Stimulated activated naive CD8-positive, alpha-beta T cell treated with anti-CD3 and anti-CD28 coated beads, Interleukin-15, amount 100 ng/mL, for 72 hours (primary cell): ENCODE measurements around the gene LRRC36.
"Not testable (repeated sequence)": the region's sequence is repeated elsewhere in the genome, so short reads cannot be mapped to it uniquely, and the experiment has no call there.

Source experiments
- ATAC-seq: fragments of 150-1000 bp; cut with Tn5 transposase; 2 replicates; pipeline ENCODE4 v1.10.0; 2021; ENCODE audit warnings: mild to moderate bottlenecking, moderate library complexity
- DNase-seq, 2 donors: peaks; one replicate each; pipeline ENCODE4 v3.0.0; 2021 to 2022
- H3K27ac Mint-ChIP-seq, 2 donors: one replicate each; pipeline ENCODE4 v1.8.0; 2022; ENCODE audit warnings: mild to moderate bottlenecking in 2 of 2, mixed read lengths in 2 of 2, moderate library complexity in 2 of 2
- H3K27me3 Mint-ChIP-seq: one replicate; pipeline ENCODE4 v1.8.0; 2022; ENCODE audit warnings: mixed read lengths
- H3K4me1 Mint-ChIP-seq: one replicate; pipeline ENCODE4 v1.8.0; 2022; ENCODE audit warnings: mild to moderate bottlenecking, mixed read lengths
- H3K4me3 Mint-ChIP-seq, 2 donors: one replicate each; pipeline ENCODE4 v1.8.0; 2022; ENCODE audit warnings: mild to moderate bottlenecking in 2 of 2, mixed read lengths in 2 of 2, moderate library complexity in 1 of 2
- H3K9me3 Mint-ChIP-seq, 2 donors: one replicate each; pipeline ENCODE4 v1.8.0; 2022; ENCODE audit warnings: mixed read lengths in 2 of 2

Gene LRRC36

GRCh38 chr16:67356396-67356795, 29.8 kb downstream of the LRRC36 start:
- Mint-ChIP-seq H3K9me3 (no peaks in the 10 kb centered on the region), H3K4me1 (peaks cover 6% of the 10 kb centered on the region), H3K27me3 (no peaks in the 10 kb centered on the region), H3K27ac (no peak overlapping the region), H3K4me3 (no peak overlapping the region)
- ATAC-seq (no peak), DNase-seq (no peak)

- DNase-seq (no peak), ATAC-seq (no peak)
- no peaks in the 10 kb centered on the region for H3K9me3 Mint-ChIP-seq
- no peak overlapping the region for H3K4me3 Mint-ChIP-seq
- H3K27ac Mint-ChIP-seq, result no peak overlapping the region
- H3K4me1 Mint-ChIP-seq, result peaks cover 6% of the 10 kb centered on the region
- no peaks in the 10 kb centered on the region for H3K27me3 Mint-ChIP-seq
Measured at GRCh38 chr16:67357561-67357960, 30.9 kb downstream of the LRRC36 start.

DNA sequence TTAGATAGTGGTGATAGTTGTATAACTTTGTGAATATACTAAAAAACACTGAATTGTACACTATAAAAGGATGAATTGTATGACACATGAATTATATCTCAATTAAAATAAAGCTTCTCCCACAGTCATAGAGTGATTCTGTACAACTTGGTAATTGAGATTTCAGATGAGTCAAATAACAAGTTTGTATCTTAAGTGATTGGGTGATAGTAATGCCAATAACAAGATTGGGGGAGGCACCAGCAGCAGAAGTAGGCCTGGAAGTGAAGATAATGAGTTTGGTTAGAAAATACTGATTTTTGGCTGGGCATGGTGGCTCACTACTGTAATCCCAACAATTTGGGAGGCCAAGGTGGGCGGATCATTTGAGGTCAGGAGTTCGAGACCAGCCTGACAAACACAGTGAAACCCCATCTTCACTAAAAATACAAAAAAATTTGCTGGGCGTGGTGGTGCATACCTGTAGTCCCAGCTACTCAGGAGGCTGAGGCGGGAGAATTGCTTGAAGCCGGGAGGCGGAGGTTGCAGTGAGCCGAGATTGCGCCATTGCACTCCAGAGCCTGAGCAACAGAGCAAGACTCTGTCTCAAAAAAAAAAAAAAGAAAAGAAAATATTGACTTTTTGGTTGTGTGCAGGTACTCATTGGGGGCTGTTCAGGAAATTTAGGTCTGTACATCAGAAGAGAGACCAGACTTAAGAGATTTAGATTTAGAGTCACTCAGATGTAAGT, 33.1 kb downstream of the LRRC36 start:
- not testable (repeated sequence) for H3K4me1 Mint-ChIP-seq, H3K9me3 Mint-ChIP-seq

GRCh38 chr16:67361038-67361437, 34.4 kb downstream of the LRRC36 start:
- Mint-ChIP-seq H3K27me3 (no peaks in the 10 kb centered on the region), H3K4me3 (no peak overlapping the region), H3K9me3 (no peaks in the 10 kb centered on the region), H3K27ac (no peak overlapping the region), H3K4me1 (peaks cover 12% of the 10 kb centered on the region)
- DNase-seq, result no peak
- no peak for ATAC-seq

More for the DNA sequence above, 33.1 kb downstream of the LRRC36 start:
- not testable (repeated sequence) for H3K4me3 Mint-ChIP-seq, ATAC-seq, H3K27ac Mint-ChIP-seq, DNase-seq, H3K27me3 Mint-ChIP-seq

- Mint-ChIP-seq H3K27me3 (no peaks in the 10 kb centered on the region), H3K27ac (peak overlapping the region in 1 of 2 donors; percentile 28), H3K9me3 (no peaks in the 10 kb centered on the region), H3K4me3 (peak overlapping the region in 1 of 2 donors; percentile 26), H3K4me1 (peaks cover 6% of the 10 kb centered on the region)
- no peak for ATAC-seq
- DNase-seq, result no peak
Measured at GRCh38 chr16:67364600-67365235, 38.1 kb downstream of the LRRC36 start.

- DNase-seq, result no peak
- ATAC-seq, result no peak
- no peaks in the 10 kb centered on the region for H3K27me3 Mint-ChIP-seq
- no peak overlapping the region for H3K27ac Mint-ChIP-seq
- H3K9me3 Mint-ChIP-seq, result no peaks in the 10 kb centered on the region
- no peak overlapping the region for H3K4me3 Mint-ChIP-seq
- H3K4me1 Mint-ChIP-seq, result no peaks in the 10 kb centered on the region
Measured at GRCh38 chr16:67370661-67371060, 44.0 kb downstream of the LRRC36 start.

GRCh38 chr16:67372664-67373063, 46.0 kb downstream of the LRRC36 start:
- no peak for ATAC-seq
- H3K27me3 Mint-ChIP-seq, result no peaks in the 10 kb centered on the region
- H3K27ac Mint-ChIP-seq, result no peak overlapping the region
- no peak for DNase-seq
- H3K4me3 Mint-ChIP-seq, result no peak overlapping the region
- no peaks in the 10 kb centered on the region for H3K4me1 Mint-ChIP-seq
- no peaks in the 10 kb centered on the region for H3K9me3 Mint-ChIP-seq

DNA sequence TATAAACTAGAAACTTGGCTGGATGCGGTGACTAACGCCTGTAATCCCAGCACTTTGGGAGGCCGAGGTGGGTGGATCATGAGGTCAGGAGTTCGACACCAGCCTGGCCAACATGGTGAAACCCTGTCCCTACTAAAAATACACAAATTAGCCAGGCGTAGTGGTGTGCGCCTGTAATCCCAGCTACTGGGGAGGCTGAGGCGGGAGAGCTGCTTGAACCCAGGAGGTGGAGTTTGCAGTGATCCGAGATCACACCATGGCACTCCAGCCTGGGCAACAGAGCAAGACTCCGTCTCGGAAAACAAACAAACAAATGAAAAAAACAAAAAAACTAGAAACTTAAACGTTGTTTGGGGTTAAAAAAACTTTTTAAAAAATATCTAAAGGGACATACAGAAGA, 49.4 kb downstream of the LRRC36 start:
- H3K4me1 Mint-ChIP-seq, H3K27ac Mint-ChIP-seq, DNase-seq, H3K27me3 Mint-ChIP-seq, H3K9me3 Mint-ChIP-seq, H3K4me3 Mint-ChIP-seq, ATAC-seq: not testable (repeated sequence)

GRCh38 chr16:67378642-67379041, 52.0 kb downstream of the LRRC36 start:
- Mint-ChIP-seq H3K27me3 (no peaks in the 10 kb centered on the region), H3K9me3 (no peaks in the 10 kb centered on the region), H3K4me1 (no peaks in the 10 kb centered on the region), H3K4me3 (no peak overlapping the region), H3K27ac (no peak overlapping the region)
- DNase-seq (no peak), ATAC-seq (no peak)

- H3K4me1 Mint-ChIP-seq, result no peaks in the 10 kb centered on the region
- H3K9me3 Mint-ChIP-seq, result no peaks in the 10 kb centered on the region
- no peak for ATAC-seq
- no peak overlapping the region for H3K27ac Mint-ChIP-seq
- no peak overlapping the region for H3K4me3 Mint-ChIP-seq
- no peaks in the 10 kb centered on the region for H3K27me3 Mint-ChIP-seq
- no peak for DNase-seq
Measured at GRCh38 chr16:67383284-67383683, 56.7 kb downstream of the LRRC36 start.

DNA sequence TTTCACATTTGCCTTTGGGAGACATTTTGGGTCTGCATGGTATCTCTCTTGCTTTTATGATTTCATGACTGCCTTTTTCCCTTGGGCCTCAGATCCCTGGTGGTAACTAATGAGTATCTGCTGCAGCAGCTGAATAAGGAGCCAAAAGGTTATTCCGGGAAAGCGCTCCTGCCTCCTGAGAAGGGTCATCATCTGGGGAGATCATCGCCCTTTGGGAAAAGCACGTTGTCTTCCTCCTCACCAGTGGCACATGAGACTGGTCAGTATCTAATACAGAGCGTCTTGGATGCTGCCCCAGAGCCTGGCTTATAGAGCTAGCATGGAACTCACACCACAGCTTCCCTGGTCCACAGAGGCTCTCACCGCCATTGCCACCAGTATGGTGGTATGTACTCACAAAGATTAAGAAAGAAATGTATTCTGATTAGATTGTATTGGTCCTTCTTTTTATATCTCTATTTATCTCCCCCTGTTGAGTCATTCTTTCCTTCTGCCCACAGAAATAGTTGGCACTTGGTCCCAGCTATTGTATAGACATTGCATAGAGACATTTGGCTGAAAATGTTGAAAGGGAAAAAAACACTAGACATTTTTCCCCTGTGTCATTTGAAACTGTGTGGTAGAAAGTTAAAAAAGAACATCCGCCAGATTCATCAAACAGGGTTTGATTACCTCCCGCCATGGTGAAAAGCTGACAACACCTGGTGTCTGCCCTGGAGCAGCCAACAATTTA, 58.3 kb downstream of the LRRC36 start:
- no peak for ATAC-seq
- no peaks in the 10 kb centered on the region for H3K4me1 Mint-ChIP-seq
- H3K27ac Mint-ChIP-seq, result no peak overlapping the region
- no peak for DNase-seq
- H3K9me3 Mint-ChIP-seq, result no peaks in the 10 kb centered on the region
- no peak overlapping the region for H3K4me3 Mint-ChIP-seq
- no peaks in the 10 kb centered on the region for H3K27me3 Mint-ChIP-seq

GRCh38 chr16:67386861-67387455, 60.3 kb downstream of the LRRC36 start:
- DNase-seq (no peak), ATAC-seq (no peak)
- Mint-ChIP-seq H3K4me1 (no peaks in the 10 kb centered on the region), H3K27me3 (peaks cover 17% of the 10 kb centered on the region), H3K4me3 (no peak overlapping the region), H3K9me3 (no peaks in the 10 kb centered on the region), H3K27ac (no peak overlapping the region)

DNA sequence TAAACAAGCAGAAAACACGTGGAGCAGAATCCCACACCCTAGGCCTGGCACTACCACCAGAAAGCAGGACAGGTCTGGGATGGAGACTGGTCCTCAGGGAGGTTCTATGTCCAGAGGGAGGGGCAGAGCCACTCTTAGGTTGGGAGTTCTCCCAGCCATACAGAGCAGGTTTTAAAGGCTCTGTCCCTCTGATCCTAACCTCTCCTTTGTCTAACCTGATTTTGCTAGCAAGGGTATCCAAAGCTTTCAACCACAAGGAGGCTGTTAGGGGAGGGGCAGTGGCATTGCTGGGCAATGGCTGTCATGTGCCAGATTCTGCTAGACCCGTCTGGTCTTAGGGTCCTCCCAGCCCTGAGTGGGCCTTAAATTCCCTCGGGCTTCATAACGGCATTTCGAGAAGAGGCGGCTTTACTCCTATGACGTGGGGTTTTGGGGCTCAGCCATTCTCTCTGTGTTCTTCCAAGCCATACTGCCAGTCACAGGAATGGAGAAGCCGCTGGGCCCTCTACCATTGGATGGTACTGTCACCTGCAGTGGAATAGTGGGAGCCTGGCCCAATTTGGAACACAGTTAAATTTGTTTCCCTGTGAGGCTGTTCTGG, 61.0 kb downstream of the LRRC36 start:
- ATAC-seq, result no peak
- H3K4me3 Mint-ChIP-seq, result no peak overlapping the region
- no peak overlapping the region for H3K27ac Mint-ChIP-seq
- DNase-seq, result no peak
- no peaks in the 10 kb centered on the region for H3K4me1 Mint-ChIP-seq
- H3K9me3 Mint-ChIP-seq, result no peaks in the 10 kb centered on the region
- peaks cover 23% of the 10 kb centered on the region for H3K27me3 Mint-ChIP-seq

DNA sequence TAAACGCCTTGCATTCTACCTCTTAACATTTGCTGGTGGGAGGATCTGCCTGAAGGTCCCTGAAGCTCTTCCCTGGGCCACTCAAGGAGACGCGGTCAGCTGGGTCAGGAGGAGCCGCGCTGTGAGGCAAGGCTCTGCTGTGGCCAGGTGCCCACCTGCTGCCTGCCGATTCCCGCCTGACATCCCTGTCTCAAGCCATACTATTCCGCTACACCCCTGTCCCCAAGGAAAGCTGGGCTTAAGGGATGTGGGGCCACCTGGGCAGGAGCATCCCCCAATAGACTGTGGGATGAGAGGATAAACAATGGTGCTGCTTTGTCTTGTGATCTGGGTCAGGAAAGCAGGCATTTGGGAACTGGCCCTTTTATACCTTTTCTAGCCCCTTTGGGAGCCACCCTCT, 61.6 kb downstream of the LRRC36 start:
- H3K27ac Mint-ChIP-seq, result peak overlapping the region in 1 of 2 donors; percentile 36
- H3K4me1 Mint-ChIP-seq, result no peaks in the 10 kb centered on the region
- no peak overlapping the region for H3K4me3 Mint-ChIP-seq
- H3K9me3 Mint-ChIP-seq, result no peaks in the 10 kb centered on the region
- DNase-seq, result no peak
- ATAC-seq, result no peak
- H3K27me3 Mint-ChIP-seq, result peaks cover 29% of the 10 kb centered on the region

DNA sequence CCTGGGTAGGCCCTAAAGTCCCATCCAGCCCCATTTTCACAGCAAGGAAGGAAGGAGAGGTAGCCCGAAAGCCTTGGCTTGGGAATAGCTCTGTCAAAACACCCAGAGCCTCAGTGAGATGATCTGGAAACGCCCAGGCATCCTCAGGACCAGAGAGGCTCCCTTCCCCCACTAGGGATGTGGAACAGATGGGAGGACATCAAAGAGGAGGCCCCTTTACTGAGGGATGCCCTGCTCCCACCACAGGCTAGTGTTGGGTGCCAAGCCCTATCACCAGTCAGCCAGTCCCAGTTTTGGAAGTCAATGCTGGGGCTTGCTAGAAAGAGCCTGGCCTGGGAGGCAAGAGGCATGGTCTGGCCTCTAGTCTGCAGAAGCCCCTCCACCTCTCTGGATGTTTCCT, 62.0 kb downstream of the LRRC36 start:
- ATAC-seq (no peak), DNase-seq (no peak)
- Mint-ChIP-seq H3K27me3 (peaks cover 33% of the 10 kb centered on the region), H3K9me3 (no peaks in the 10 kb centered on the region), H3K4me3 (no peak overlapping the region), H3K27ac (no peak overlapping the region), H3K4me1 (peaks cover 3% of the 10 kb centered on the region)
